Measurements from ENCODE around the gene NEU4.

The NEU4 gene

GRCh38 chr2:241774419-241775222, 34.4 kb upstream of the NEU4 start:
- TF ChIP-seq TAF1 (IDR thresholded peaks at IDR 0.05; ENCODE audit: borderline replicate concordance, insufficient read depth, low read length) (no peak), SIN3A (IDR thresholded peaks at IDR 0.05; ENCODE audit: borderline replicate concordance, insufficient read depth, low read length) (no peak), POLR2AphosphoS5 (IDR thresholded peaks at IDR 0.05; ENCODE audit: low read depth, low read length) (no peak), REST (IDR thresholded peaks at IDR 0.05; ENCODE audit: insufficient read depth in 1 of 2, low read depth in 2 of 2, low read length in 2 of 2) (no peak), FOXP2 (optimal IDR thresholded peaks at IDR 0.05; ENCODE audit: borderline replicate concordance, extremely low read depth, extremely low read length, insufficient read depth) (no peak)

- TF ChIP-seq POLR2AphosphoS5 (IDR thresholded peaks at IDR 0.05; ENCODE audit: low read depth, low read length) (no peak), TAF1 (IDR thresholded peaks at IDR 0.05; ENCODE audit: borderline replicate concordance, insufficient read depth, low read length) (no peak), SIN3A (IDR thresholded peaks at IDR 0.05; ENCODE audit: borderline replicate concordance, insufficient read depth, low read length) (no peak), FOXP2 (optimal IDR thresholded peaks at IDR 0.05; ENCODE audit: borderline replicate concordance, extremely low read depth, extremely low read length, insufficient read depth) (no peak), REST (IDR thresholded peaks at IDR 0.05; ENCODE audit: insufficient read depth in 1 of 2, low read depth in 2 of 2, low read length in 2 of 2) (no peak)
Measured at GRCh38 chr2:241775223-241776177, 33.5 kb upstream of the NEU4 start.

GRCh38 chr2:241776336-241777169, 32.4 kb upstream of the NEU4 start, which contains the start of gene GAL3ST2:
GAL3ST2 (plus strand) TSS chr2:241776822; CDS start chr2:241776956, 134 bp downstream.
- no peak for TF ChIP-seq SIN3A (IDR thresholded peaks at IDR 0.05; ENCODE audit: borderline replicate concordance, insufficient read depth, low read length)
- no peak for TF ChIP-seq FOXP2 (optimal IDR thresholded peaks at IDR 0.05; ENCODE audit: borderline replicate concordance, extremely low read depth, extremely low read length, insufficient read depth)
- TF ChIP-seq TAF1 (IDR thresholded peaks at IDR 0.05; ENCODE audit: borderline replicate concordance, insufficient read depth, low read length) = no peak

GRCh38 chr2:241777170-241777685, 31.8 kb upstream of the NEU4 start:
- TF ChIP-seq SIN3A (IDR thresholded peaks at IDR 0.05; ENCODE audit: borderline replicate concordance, insufficient read depth, low read length) (no peak), TAF1 (IDR thresholded peaks at IDR 0.05; ENCODE audit: borderline replicate concordance, insufficient read depth, low read length) (no peak), POLR2AphosphoS5 (IDR thresholded peaks at IDR 0.05; ENCODE audit: low read depth, low read length) (no peak)

- TF ChIP-seq TAF1 (IDR thresholded peaks at IDR 0.05; ENCODE audit: borderline replicate concordance, insufficient read depth, low read length) (no peak), FOXP2 (optimal IDR thresholded peaks at IDR 0.05; ENCODE audit: borderline replicate concordance, extremely low read depth, extremely low read length, insufficient read depth) (no peak), REST (IDR thresholded peaks at IDR 0.05; ENCODE audit: insufficient read depth in 1 of 2, low read depth in 2 of 2, low read length in 2 of 2) (no peak), SIN3A (IDR thresholded peaks at IDR 0.05; ENCODE audit: borderline replicate concordance, insufficient read depth, low read length) (no peak), POLR2AphosphoS5 (IDR thresholded peaks at IDR 0.05; ENCODE audit: low read depth, low read length) (no peak)
Measured at GRCh38 chr2:241777686-241778627, 31.0 kb upstream of the NEU4 start.

Measured in PFSK-1 (cell line).